DMS114 treated with DMSO at 0.1 percent for 48 hours (cell line): Measurements from ENCODE around the gene COL1A2.

Experiments used
- DNase-seq: peaks from one replicate; lab custom pipeline; 2025; ENCODE audit not compliant: unreplicated experiment; lab: John Stamatoyannopoulos, UW

The COL1A2 gene

GRCh38 chr7:94394437-94395140 is at the start of gene COL1A2:
Gene COL1A2 (plus strand): TSS chr7:94394895. CDS start chr7:94395032, 137 bp downstream.
- DNase-seq, result no peak

- no peak for DNase-seq
Observed at GRCh38 chr7:94345907-94346306, 48.8 kb upstream of the COL1A2 start.

- DNase-seq, result no peak
Observed at GRCh38 chr7:94348142-94348541, 46.6 kb upstream of the COL1A2 start.

GRCh38 chr7:94350734-94351133 is 44.0 kb upstream of the COL1A2 start:
- no peak for DNase-seq

GRCh38 chr7:94351703-94352102 is 43.0 kb upstream of the COL1A2 start:
- DNase-seq, result no peak

GRCh38 chr7:94352887-94353286 is 41.8 kb upstream of the COL1A2 start:
- no peak for DNase-seq

- DNase-seq, result no peak
Observed at GRCh38 chr7:94354953-94355352, 39.7 kb upstream of the COL1A2 start.

- DNase-seq, result no peak
Observed at GRCh38 chr7:94355454-94355853, 39.2 kb upstream of the COL1A2 start.

GRCh38 chr7:94357076-94357475 is 37.6 kb upstream of the COL1A2 start:
- DNase-seq, result no peak

- no peak for DNase-seq
Observed at GRCh38 chr7:94360926-94361325, 33.8 kb upstream of the COL1A2 start.

- DNase-seq, result no peak
Observed at GRCh38 chr7:94362276-94362675, 32.4 kb upstream of the COL1A2 start.

GRCh38 chr7:94364816-94365215 is 29.9 kb upstream of the COL1A2 start:
- DNase-seq, result no peak

GRCh38 chr7:94366163-94366562 is 28.5 kb upstream of the COL1A2 start:
- no peak for DNase-seq

GRCh38 chr7:94366832-94367231 is 27.9 kb upstream of the COL1A2 start:
- DNase-seq, result no peak

GRCh38 chr7:94367949-94368348 is 26.7 kb upstream of the COL1A2 start:
- no peak for DNase-seq

GRCh38 chr7:94368371-94368791 is 26.3 kb upstream of the COL1A2 start:
- DNase-seq, result no peak

GRCh38 chr7:94374231-94374630 is 20.5 kb upstream of the COL1A2 start:
- DNase-seq, result no peak

GRCh38 chr7:94374721-94375566 is 19.8 kb upstream of the COL1A2 start:
- DNase-seq, result no peak

GRCh38 chr7:94375691-94376090 is 19.0 kb upstream of the COL1A2 start:
- no peak for DNase-seq

- DNase-seq, result no peak
Observed at GRCh38 chr7:94376281-94376680, 18.4 kb upstream of the COL1A2 start.

- no peak for DNase-seq
Observed at GRCh38 chr7:94378356-94378755, 16.3 kb upstream of the COL1A2 start.

- no peak for DNase-seq
Observed at GRCh38 chr7:94380264-94380663, 14.4 kb upstream of the COL1A2 start.
